ENCODE measurements around the gene CFAP251. TPM values are rescaled to one million over a fixed set of nuclear protein-coding genes. Genes with fewer than 3 reads are reported as not detected.

CFAP251 gene
- total RNA-seq, 4 donors from 2014 or later, result 4.6 to 18.5 (median 9.6) TPM

DNA sequence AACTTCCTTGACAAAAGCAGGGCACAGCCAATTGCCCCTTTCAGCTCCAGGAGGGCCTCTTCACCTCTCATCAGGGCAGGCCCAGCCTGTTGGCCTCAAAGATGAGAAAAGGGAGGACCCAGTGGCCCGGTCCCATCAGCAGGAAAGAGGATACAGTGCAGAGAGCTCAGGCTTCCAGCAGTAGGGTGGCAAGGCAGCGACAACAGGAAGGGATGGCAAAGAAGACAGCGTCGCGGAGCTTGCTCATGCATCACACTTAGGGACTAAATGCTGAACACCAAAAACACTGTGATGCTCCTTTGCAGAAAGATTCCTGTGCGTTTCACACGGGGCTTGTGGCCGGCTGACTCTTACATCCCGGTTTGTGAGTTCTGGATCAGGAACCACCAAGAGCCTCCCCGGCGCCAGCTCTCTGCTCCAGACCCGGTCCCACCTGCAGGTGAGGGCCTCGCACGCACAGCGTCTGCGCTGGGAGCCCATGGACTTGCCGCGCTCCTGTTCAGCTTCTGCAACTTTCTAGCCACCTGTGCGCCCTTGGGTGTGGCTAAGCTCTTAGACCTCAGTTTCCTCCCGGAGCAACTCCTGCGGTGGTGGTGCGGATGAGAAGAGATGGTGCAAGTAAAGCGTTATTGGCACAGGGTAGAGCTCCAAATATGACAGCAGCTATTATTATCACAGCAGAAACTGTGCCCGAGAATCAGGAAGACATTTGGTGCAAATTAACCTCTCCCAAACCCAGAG is 88.0 kb downstream of the CFAP251 start:
- TF ChIP-seq, protein P1, sequence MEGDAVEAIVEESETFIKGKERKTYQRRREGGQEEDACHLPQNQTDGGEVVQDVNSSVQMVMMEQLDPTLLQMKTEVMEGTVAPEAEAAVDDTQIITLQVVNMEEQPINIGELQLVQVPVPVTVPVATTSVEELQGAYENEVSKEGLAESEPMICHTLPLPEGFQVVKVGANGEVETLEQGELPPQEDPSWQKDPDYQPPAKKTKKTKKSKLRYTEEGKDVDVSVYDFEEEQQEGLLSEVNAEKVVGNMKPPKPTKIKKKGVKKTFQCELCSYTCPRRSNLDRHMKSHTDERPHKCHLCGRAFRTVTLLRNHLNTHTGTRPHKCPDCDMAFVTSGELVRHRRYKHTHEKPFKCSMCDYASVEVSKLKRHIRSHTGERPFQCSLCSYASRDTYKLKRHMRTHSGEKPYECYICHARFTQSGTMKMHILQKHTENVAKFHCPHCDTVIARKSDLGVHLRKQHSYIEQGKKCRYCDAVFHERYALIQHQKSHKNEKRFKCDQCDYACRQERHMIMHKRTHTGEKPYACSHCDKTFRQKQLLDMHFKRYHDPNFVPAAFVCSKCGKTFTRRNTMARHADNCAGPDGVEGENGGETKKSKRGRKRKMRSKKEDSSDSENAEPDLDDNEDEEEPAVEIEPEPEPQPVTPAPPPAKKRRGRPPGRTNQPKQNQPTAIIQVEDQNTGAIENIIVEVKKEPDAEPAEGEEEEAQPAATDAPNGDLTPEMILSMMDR (IDR thresholded peaks at IDR 0.05; ENCODE audit: low read depth), result no peak

DNA sequence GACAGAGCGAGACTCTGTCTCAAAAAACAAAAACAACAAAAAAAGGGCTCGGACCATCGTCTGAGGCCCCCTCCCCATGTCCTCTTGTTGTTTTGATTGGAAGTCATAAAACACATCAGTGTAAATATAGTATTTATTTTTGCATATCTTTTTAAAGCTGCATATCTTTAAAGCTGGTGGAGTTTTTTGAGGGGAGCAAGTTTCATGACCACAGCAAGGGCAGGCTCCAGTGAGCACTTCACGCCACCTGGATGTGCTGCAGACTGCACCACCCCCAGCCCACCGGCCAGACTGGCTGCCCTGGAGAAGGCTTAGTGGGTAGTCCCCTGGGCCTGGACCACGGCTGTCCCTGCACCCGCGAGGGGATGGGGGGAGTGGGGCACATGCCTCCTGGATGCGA is 91.3 kb downstream of the CFAP251 start:
- TF ChIP-seq, protein P1 (IDR thresholded peaks at IDR 0.05; ENCODE audit: low read depth), result no peak

DNA sequence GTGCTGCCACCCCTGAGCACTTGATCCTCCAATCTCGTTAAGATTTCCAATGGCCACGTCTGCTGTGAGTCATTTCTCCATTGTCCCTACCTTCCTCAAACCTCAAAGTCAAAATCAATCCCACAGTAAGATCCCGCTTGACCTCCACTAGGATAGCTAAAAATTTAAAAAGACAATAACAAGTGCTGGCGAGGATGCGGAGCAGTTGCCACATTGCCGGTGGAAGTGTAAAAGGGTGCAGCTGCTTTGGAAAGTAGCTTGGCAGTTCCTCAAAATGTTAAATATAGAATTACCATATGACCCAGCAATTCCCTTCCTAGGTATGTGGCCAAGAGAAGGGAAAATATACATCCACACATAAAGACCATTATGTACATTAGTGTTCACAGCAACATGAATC is 93.8 kb downstream of the CFAP251 start:
- TF ChIP-seq, protein P1 (IDR thresholded peaks at IDR 0.05; ENCODE audit: low read depth), result no peak

DNA sequence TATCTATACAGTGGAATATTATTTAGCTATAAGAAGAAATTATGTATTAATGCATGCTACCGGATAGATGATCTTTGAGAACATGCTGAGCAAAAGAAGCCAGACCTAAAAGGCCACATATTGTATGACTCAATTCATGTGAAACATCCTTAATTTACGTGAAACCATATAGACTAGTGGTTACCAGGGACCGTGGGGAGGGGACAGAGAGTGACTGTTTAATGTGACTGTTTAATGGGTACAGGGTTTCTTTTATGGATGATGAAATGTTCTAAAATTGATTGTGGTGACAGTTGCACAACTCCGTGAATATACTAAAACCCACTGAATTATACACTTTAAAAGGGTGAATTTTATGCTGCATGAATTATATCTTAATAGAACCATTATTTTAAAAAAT is 94.7 kb downstream of the CFAP251 start:
- TF ChIP-seq, protein P1 (IDR thresholded peaks at IDR 0.05; ENCODE audit: low read depth), result no peak

DNA sequence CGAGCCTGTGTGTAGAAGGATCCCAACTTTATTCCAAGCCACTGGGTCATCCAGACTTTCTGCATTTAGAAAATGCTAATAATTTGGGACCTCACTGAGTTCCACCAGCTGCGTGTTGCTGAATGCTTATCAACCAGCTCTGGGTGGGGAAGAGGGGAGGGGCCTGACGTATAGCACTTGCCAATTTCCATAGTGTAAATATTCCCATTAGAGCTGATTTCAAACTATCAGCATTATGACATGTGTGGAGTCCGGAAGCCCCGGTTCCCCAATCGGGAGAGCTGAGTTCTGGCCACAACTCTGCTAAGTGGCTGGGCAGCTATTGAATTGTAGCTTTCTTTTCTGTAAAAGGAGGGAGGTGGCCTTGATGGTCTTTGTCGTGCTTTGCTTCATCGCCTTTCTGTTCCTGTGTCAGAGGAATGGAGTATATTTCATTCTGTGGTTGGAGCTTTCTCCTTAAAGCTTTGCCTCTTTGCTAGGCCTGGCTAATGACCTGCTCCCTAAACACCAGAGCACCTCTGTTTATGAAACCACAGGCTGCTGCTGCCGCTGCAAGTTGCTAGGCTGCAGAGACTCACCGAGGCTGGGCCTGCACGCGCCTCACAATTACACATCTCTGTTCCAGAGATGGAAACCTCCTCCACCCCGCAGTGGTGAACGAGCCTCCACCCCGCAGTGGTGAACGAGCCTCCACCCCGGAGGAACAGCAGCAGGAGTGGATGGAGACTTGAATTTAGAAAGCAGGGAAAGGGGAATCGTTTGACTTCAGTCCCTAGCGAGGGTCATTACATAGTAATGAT is 95.6 kb downstream of the CFAP251 start:
- TF ChIP-seq, protein P1 (IDR thresholded peaks at IDR 0.05; ENCODE audit: low read depth), result no peak

DNA sequence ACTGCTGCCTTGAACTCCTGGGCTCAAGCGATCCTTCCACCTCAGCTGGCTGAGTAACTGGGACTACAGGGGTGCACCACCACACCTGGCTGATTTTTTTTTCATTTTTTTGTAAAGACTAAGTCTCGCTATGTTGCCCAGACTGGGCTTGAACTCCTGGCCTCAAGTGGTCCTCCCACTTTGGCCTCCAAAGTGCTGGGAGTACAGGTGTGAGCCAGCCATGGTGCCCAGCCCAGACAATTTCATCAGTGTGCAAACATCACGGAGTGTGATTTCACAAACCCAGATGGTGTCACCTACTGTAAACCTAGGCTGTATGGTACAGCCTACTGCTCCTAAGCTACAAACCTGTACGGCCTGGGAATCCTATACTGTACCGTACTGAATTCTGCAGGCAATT is 96.4 kb downstream of the CFAP251 start:
- TF ChIP-seq, protein P1 (IDR thresholded peaks at IDR 0.05; ENCODE audit: low read depth), result no peak

DNA sequence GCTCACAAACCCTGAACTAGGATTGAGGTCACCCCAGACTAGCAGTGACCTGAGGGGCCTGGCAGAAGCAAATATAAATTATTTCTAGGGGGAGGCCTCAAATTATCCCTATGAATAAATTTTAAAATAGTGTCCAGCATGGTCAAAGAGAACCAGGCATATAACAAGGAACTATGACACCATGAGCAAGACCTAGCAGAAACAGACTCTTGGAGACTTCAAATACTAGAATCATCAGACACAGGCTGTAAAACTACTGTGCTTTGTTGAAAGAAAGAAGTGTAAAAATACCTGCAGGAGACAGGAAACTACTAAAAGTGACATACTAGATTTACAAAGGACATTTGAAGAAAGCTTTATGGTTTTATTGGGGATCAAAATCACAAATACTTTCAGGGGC is 100.1 kb downstream of the CFAP251 start:
- TF ChIP-seq, protein P1 (IDR thresholded peaks at IDR 0.05; ENCODE audit: low read depth), result no peak

Data from subcutaneous adipose tissue (tissue), 4 donors.